Bronchial smooth muscle cell (primary cell): ENCODE data around the gene SLC35F3. TPM values are rescaled to one million over a fixed set of nuclear protein-coding genes. Genes with fewer than 3 reads are reported as not detected.

Experiments used
- total RNA-seq: library from RNA; depleted of rRNA; stranded (reverse); fragments of >200 nt; gene quantifications from 2 replicates; pipeline ENCODE4 v1.2.1, GENCODE V29; 2014

The SLC35F3 gene
- total RNA-seq: 0.16 TPM in 1 of 2 replicates, not detected in the other

GRCh38 chr1:233904633-233905415 lies at the start of gene SLC35F3:
TSS of gene SLC35F3 (plus strand) at chr1:233904676.

GRCh38 chr1:234373064-234373958 lies 468.8 kb downstream of the SLC35F3 start, which contains the start of gene COA6:
TSS of gene COA6 (plus strand) at chr1:234373456. CDS start at chr1:234373467, 11 bp downstream.

